ENCODE measurements around the gene COMMD4.
"Not testable (repeated sequence)": the region's sequence is repeated elsewhere in the genome, so short reads cannot be mapped to it uniquely, and the experiment has no call there.

Gene COMMD4

DNA sequence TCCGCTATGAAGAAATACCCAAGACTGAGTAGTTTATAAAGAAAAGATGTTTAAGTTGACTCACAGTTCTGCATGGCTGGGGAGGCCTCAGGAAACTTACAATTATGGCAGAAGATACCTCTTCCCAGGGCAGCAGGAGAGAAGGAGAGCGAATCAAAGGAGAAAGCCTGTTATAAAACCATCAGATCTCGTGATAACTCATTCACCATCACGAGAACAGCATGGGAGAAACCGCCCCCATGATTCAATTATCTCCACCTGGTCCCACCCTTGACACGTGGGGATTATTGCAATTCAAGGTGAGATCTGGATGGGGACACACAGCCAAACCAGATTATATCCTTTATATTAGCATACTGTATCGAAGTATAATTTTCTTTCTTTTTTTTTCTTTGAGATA lies 3.8 kb upstream of the COMMD4 start:
- not testable (repeated sequence) for DNase-seq (ENCODE audit: low spot score)

DNA sequence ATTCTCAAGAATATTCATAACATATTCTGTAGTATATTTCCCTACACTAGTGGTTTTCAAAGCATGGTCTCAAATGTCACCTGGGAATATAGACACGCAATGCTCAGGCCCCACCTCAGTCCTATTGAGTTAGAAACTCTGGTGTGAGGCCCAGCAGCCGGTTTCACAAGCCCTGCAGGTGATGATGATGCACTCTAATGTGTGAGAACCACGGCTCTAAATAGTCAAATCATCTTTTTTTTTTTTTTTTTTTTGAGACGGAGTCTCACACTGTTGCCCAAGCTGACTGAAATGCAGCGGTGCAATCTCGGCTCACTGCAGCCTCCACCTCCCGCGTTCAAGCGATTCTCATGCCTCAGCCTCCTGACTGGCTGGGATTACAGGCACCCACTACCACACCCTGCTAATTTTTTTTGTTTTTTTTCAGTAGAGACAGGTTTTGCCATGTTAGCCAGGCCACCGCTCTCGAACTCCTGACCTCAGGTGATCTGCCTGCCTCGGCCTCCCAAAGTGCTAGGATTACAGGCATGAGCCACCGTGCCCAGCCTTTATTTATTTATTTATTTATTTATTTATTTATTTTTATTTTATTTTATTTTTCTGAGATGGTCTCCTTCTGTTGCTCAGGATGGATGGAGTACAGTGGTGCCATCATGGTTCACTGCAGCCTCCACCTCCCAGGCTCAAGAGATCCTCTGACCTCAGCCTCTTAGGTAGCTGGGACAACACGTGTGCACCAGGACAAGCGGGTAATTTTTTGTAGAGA lies 2.0 kb upstream of the COMMD4 start:
- DNase-seq (ENCODE audit: low spot score): not testable (repeated sequence)

- DNase-seq (ENCODE audit: low spot score): no peak
These were observed 554 bp upstream of the COMMD4 start for GRCh38 chr15:75335313-75335704.

DNA sequence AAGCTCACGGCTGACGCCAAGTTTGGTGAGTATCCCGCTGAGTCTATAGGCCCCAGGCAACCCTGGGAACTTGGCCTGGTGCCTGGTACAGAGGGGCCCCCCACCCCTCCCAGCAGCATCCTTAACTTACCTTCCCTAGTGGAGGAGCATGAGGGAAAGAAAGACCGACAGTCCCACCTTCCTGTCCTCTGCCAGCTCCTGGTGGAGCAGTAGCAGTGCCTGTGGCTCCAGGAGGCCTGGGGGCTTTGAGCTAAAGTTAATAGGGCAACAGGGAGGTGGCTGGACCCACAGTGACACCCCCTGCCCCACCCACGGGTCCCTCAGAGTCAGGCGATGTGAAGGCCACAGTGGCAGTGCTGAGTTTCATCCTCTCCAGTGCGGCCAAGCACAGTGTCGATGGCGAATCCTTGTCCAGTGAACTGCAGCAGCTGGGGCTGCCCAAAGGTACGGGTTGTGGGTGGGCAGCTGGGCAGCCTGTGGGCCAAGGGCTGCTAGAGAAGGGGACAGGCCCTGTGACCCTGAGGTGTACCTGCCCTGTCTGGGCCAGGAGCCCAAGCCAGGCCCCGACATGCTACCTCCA lies 2.9 kb downstream of the COMMD4 start:
- DNase-seq (ENCODE audit: low spot score): no peak

- DNase-seq (ENCODE audit: low spot score): no peak
These were observed 3.8 kb downstream of the COMMD4 start for GRCh38 chr15:75339531-75340240.

- no peak for DNase-seq (ENCODE audit: low spot score)
These were observed 6.4 kb downstream of the COMMD4 start for GRCh38 chr15:75342221-75342620.

- DNase-seq (ENCODE audit: low spot score): not testable (repeated sequence)
These were observed 8.1 kb downstream of the COMMD4 start for GRCh38 chr15:75343953-75344352.

DNA sequence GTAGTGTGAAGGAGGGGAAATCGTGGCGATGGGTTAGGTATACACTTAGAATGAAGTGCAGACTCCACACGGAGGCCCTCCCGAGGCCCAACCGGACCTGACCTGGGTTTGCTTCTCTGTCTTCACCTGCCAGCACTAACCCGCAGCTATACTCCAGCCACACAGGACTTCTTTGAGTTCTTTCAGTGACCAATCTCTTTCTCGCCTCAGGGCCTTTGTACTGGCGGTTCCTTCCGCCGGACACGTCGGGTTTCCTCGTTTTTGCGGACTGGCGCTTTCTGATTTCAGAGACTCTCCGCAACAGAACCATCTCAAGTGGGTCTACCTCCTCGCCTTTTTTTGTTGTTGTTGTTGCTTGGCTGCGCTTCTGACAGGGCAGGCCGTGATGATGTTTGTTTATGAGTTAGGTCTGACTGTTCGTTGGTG lies 10.9 kb downstream of the COMMD4 start, which contains the start of gene NEIL1:
Gene NEIL1, plus strand, starts transcription at position 244 of the 426 bp plus-strand sequence. CDS start 1,867 bp downstream, outside the sequence.
- DNase-seq (ENCODE audit: low spot score): no peak

DNA sequence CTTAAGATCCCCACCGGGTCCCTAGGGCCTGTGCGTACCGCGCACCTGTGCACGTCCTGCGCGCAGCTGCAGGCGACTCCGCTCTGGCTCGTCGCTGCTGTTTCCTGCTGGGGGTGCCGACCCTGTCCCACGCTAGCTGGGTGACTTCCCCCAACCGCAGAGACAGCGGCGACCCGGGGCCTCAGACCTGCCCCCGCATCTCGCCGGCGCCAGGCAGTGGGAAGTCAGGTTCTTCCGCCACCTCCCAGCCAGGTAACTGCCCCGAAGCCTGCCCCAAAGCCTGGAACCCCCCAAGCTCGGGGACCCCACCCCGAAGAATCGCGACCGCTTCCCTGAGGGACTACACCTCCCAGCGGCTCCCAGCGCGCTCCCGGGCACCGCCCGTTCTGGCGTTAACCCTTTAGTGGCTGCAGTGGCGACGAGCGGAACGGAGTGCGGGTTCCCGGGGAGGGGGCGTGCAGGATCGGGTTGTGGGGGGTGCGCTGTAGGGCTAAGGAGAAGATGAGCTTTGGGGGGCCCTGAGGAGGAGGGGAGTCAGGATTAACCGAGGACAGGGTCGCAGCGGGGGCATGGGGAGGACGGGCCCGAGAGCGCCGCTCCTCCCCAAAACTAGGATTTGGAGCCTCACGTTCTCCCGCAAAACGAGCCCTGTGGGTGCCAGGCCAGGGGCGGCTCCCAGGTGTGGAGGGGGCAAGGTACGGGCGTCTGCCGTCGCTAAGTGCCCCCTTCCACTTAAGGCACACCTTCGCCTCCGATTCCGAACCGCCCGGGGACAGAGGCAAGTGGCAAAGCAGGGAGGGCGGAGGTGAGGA lies 11.6 kb downstream of the COMMD4 start:
- DNase-seq (ENCODE audit: low spot score): peak; percentile 78

GRCh38 chr15:75348034-75348561 lies 12.2 kb downstream of the COMMD4 start:
- DNase-seq (ENCODE audit: low spot score): peak; percentile 70

GRCh38 chr15:75348562-75349350 lies 12.9 kb downstream of the COMMD4 start:
- peak; percentile 28 for DNase-seq (ENCODE audit: low spot score)

DNA sequence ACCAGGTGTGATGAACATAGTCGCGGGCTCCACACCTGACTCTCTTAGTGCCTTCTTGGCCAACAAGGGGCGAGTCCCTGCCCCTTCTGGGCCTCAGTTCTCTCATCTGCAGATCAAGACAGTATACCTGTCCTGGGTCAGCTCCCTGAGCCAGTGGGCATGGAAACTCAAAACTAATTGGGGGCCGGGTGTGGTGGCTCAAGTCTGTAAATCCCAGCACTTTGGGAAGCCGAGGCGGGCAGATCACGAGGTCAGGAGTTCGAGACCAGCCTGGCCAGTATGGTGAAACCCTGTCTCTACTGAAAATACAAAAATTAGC lies 13.4 kb downstream of the COMMD4 start:
- not testable (repeated sequence) for DNase-seq (ENCODE audit: low spot score)

DNA sequence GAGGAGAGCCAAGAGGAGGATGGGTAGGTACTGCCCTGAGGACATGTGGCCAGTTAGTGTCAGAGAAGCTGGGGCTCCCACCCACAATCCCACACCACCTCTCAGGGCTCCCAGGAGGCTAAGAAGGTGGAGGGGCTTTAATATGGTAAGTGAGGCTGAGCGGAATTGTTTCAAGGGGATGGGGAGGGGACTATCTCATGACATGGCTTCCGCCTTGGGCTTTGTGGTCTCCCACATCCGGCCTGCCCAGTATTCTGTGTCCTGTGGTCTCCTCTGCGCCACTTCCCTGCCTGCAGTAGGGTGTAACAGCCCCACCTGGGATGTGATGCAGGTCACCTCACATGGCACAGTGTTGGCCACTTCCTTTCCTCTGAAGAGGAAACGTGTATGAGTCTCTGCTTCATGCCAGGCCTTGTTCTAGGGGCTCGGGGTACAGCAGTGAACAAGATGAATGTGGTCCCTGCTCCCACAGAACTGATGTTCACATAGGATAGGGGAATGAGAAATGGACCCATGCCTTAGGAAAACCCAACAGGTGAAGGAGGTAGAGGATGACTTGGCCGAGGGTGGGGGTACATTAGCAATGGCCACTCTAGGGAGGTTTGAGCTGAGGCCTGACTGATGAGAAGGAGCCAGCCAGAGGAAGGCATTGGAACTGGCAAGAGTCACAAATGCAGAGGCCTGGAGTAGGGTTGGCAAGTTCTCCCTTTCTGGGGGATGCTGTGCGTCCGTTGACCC lies 14.2 kb downstream of the COMMD4 start:
- no peak for DNase-seq (ENCODE audit: low spot score)

GRCh38 chr15:75350601-75351361 lies 14.9 kb downstream of the COMMD4 start:
- no peak for DNase-seq (ENCODE audit: low spot score)

- no peak for DNase-seq (ENCODE audit: low spot score)
These were observed 16.6 kb downstream of the COMMD4 start for GRCh38 chr15:75352186-75353080.

DNA sequence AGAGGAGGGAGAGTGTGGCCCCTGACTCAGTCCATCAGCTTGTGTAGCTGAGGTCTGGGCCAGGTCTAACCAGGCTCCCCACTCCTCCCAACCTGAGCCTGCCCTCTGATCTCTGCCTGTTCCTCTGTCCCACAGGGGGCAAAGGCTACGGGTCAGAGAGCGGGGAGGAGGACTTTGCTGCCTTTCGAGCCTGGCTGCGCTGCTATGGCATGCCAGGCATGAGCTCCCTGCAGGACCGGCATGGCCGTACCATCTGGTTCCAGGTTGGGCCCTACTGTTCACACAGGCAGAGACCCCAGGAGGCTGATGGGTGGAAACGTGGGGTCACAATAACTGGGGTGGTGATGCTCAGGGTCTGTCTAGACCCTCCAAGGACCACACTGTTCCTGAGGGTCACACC lies 17.7 kb downstream of the COMMD4 start:
- DNase-seq (ENCODE audit: low spot score): no peak

DNA sequence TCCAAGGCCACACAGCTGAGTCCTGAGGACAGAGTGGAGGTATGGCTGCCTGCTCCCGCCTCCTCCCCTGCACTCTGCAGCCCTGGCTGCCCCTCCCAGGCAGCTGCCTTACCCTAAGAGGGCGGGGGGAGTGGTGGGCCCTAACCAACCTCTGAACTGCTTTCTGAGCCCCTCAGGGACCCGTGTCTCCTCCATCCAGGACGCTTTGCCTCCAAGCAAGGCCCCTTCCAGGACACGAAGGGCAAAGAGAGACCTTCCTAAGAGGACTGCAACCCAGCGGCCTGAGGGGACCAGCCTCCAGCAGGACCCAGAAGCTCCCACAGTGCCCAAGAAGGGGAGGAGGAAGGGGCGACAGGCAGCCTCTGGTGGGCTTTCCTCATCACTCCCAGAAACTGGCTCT lies 18.6 kb downstream of the COMMD4 start:
- no peak for DNase-seq (ENCODE audit: low spot score)

- no peak for DNase-seq (ENCODE audit: low spot score)
These were observed 19.5 kb downstream of the COMMD4 start for GRCh38 chr15:75355369-75355768.

DNA sequence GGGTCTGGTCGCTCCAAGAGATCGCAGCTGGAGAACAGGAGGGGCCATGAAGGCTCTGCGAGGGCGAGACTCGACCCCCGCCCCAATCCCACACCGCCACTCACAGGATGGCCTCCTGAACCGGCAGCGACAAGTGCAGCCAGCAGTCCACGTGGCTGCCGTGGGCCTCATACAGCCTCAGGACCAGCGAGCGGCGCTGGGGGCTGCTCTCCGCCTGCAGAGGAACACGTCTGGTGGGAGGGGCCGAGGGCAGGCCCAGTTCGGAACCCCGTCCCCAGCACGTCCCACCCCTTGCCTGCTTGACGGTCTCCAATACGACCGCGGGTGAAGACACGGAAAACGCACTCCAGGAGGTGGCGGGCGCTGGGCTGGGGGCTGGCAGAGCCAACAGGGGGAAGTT lies 20.1 kb downstream of the COMMD4 start:
- DNase-seq (ENCODE audit: low spot score): no peak
